Endodermal cell (in vitro differentiated cells): Measurements from ENCODE around the gene ADNP2. TPM values are rescaled to one million over a fixed set of nuclear protein-coding genes. Genes with fewer than 3 reads are reported as not detected.

Source experiments
- DNase-seq: peaks from one replicate; pipeline ENCODE4 v3.0.0-alpha.2; 2017
- H3K27ac ChIP-seq: 2 replicates; pipeline ENCODE4 v1.5.1; 2013; ENCODE audit warnings: mild to moderate bottlenecking, low read depth, low read length, moderate library complexity
- H3K27me3 ChIP-seq: 2 replicates; pipeline ENCODE4 v1.6.1; 2013; ENCODE audit warnings: mild to moderate bottlenecking, low read length, moderate library complexity; ENCODE audit not compliant: insufficient read depth, control insufficient read depth, poor library complexity, severe bottlenecking
- H3K36me3 ChIP-seq: 2 replicates; pipeline ENCODE4 v1.7.0; 2013; ENCODE audit warnings: mild to moderate bottlenecking, low read length, moderate library complexity; ENCODE audit not compliant: control insufficient read depth, insufficient read depth
- H3K4me1 ChIP-seq: one replicate; pipeline ENCODE4 v1.7.0; 2013; ENCODE audit warnings: low read length; ENCODE audit not compliant: control insufficient read depth, insufficient read depth
- H3K4me3 ChIP-seq: 2 replicates; pipeline ENCODE4 v1.5.1; 2013; ENCODE audit warnings: mild to moderate bottlenecking, low read length, moderate library complexity
- H3K9ac ChIP-seq: 2 replicates; pipeline ENCODE4 v1.6.1; 2013; ENCODE audit warnings: mild to moderate bottlenecking, low read length, moderate library complexity; ENCODE audit not compliant: poor library complexity, severe bottlenecking; ENCODE audit errors: extremely low read depth
- H3K9me3 ChIP-seq: 2 replicates; pipeline ENCODE4 v1.6.1; 2013; ENCODE audit warnings: mild to moderate bottlenecking, low read length, moderate library complexity; ENCODE audit not compliant: control insufficient read depth
- H3K27ac Mint-ChIP-seq: 2 replicates; pipeline ENCODE4 v1.8.0; 2020; ENCODE audit warnings: mixed read lengths
- H3K27me3 Mint-ChIP-seq: 2 replicates; pipeline ENCODE4 v1.8.0; 2021; ENCODE audit warnings: mild to moderate bottlenecking, mixed read lengths; ENCODE audit not compliant: insufficient read depth
- H3K36me3 Mint-ChIP-seq: 2 replicates; pipeline ENCODE4 v1.8.0; 2020; ENCODE audit warnings: low read depth, mixed read lengths
- H3K4me1 Mint-ChIP-seq: 2 replicates; pipeline ENCODE4 v1.8.0; 2020; ENCODE audit warnings: mixed read lengths
- H3K4me3 Mint-ChIP-seq: 2 replicates; pipeline ENCODE4 v1.8.0; 2020; ENCODE audit warnings: mild to moderate bottlenecking, moderate library complexity, mixed read lengths
- H3K9me3 Mint-ChIP-seq: 2 replicates; pipeline ENCODE4 v1.8.0; 2020; ENCODE audit warnings: mild to moderate bottlenecking, mixed read lengths
- WGBS, 2 experiments: methylation state at CpG; one replicate each; pipeline versions ENCODE4 v1.1.5 to v1.1.7; 2013; ENCODE audit warnings: missing lambda C conversion rate in 2 of 2, mixed read lengths in 1 of 2; ENCODE audit not compliant: insufficient coverage in 1 of 2, insufficient read length in 1 of 2; 5-methylcytosine and 5-hydroxymethylcytosine counted together
- total RNA-seq, 2 donors: library from RNA; stranded (reverse); fragmentation: NEBNext Ultra II Directional in 1 of 2; extraction: Animal tissue kit (Norgen Biotek cat#: 25700) in 1 of 2; gene quantifications; 2 replicates in 1 of 2; 3 replicates in 1 of 2; pipeline ENCODE4 v1.2.1, GENCODE V29; 2021
- TF ChIP-seq, protein P1 (sequence below): fragments of 200-600 bp; sonication (generic); conservative IDR thresholded peaks from 2 replicates; pipeline ENCODE4 v1.5.0; 2021; ENCODE audit warnings: antibody characterized with exemption, mild to moderate bottlenecking

Gene ADNP2
- total RNA-seq, 2 donors from 2014 or later: 38.4 to 51.0 TPM

- 95 to 97% methylated on average over 9 to 10 of the region's 10 CpGs for WGBS, 2 experiments
- Histone ChIP-seq H3K9ac (no peak overlapping the region), H3K27ac (no peak overlapping the region), H3K9me3 (no peaks in the 10 kb centered on the region), H3K4me3 (no peak overlapping the region), H3K36me3 (no peaks in the 10 kb centered on the region), H3K27me3 (no peaks in the 10 kb centered on the region), H3K4me1 (no peaks in the 10 kb centered on the region)
- Mint-ChIP-seq H3K4me1 (no peaks in the 10 kb centered on the region), H3K9me3 (peaks cover 2% of the 10 kb centered on the region), H3K27ac (no peak overlapping the region), H3K27me3 (no peaks in the 10 kb centered on the region), H3K36me3 (no peaks in the 10 kb centered on the region), H3K4me3 (no peak overlapping the region)
- DNase-seq: no peak
- TF ChIP-seq, protein P1, sequence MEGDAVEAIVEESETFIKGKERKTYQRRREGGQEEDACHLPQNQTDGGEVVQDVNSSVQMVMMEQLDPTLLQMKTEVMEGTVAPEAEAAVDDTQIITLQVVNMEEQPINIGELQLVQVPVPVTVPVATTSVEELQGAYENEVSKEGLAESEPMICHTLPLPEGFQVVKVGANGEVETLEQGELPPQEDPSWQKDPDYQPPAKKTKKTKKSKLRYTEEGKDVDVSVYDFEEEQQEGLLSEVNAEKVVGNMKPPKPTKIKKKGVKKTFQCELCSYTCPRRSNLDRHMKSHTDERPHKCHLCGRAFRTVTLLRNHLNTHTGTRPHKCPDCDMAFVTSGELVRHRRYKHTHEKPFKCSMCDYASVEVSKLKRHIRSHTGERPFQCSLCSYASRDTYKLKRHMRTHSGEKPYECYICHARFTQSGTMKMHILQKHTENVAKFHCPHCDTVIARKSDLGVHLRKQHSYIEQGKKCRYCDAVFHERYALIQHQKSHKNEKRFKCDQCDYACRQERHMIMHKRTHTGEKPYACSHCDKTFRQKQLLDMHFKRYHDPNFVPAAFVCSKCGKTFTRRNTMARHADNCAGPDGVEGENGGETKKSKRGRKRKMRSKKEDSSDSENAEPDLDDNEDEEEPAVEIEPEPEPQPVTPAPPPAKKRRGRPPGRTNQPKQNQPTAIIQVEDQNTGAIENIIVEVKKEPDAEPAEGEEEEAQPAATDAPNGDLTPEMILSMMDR: no peak
These were observed 80.4 kb downstream of the ADNP2 start for GRCh38 chr18:80189531-80189865.

Other genes starting within 250 kb of the ADNP2 start
- gene SLC66A2, start 157.6 kb upstream of the ADNP2 start, total RNA-seq: 10 to 100 TPM; 30.3 to 32.4 TPM
- 1 to 10 TPM; 2.6 to 2.7 TPM for gene HSBP1L1, start 144.6 kb upstream of the ADNP2 start, total RNA-seq
- 100 to 1,000 TPM; 117 to 138 TPM for gene TXNL4A, start 120.7 kb upstream of the ADNP2 start, total RNA-seq
- gene RBFA, start 74.8 kb upstream of the ADNP2 start, total RNA-seq: 10 to 100 TPM; 16.6 to 27.6 TPM
- 10 to 100 TPM; 15.4 to 17.3 TPM for gene PARD6G, start 138.3 kb downstream of the ADNP2 start, total RNA-seq